Limb (tissue), 2 donors: ENCODE data around the gene CD2BP2.
"Not testable (repeated sequence)": the region's sequence is repeated elsewhere in the genome, so short reads cannot be mapped to it uniquely, and the experiment has no call there.

Experiments
- DNase-seq, 2 donors: peaks; one replicate each; pipeline ENCODE4 v3.0.0-alpha.2; 2016; ENCODE audit errors: extremely low spot score in 2 of 2

CD2BP2 gene

GRCh38 chr16:30342751-30343490 lies 12.2 kb downstream of the CD2BP2 start:
- no peak for DNase-seq

GRCh38 chr16:30341971-30342370 lies 13.1 kb downstream of the CD2BP2 start:
- not testable (repeated sequence) for DNase-seq

- DNase-seq, result no peak
These were observed 14.5 kb downstream of the CD2BP2 start for GRCh38 chr16:30340621-30341020.

GRCh38 chr16:30338715-30339114 lies 16.4 kb downstream of the CD2BP2 start:
- DNase-seq, result not testable (repeated sequence)

- DNase-seq, result not testable (repeated sequence)
These were observed 17.1 kb downstream of the CD2BP2 start for GRCh38 chr16:30337964-30338357.

GRCh38 chr16:30335598-30336474 lies 19.3 kb downstream of the CD2BP2 start:
- peak in 1 of 2 donors; percentile 29 for DNase-seq

GRCh38 chr16:30335028-30335597 lies 20.0 kb downstream of the CD2BP2 start:
- DNase-seq, result peak; percentile 48 to 87

GRCh38 chr16:30334473-30334989 lies 20.6 kb downstream of the CD2BP2 start:
- peak in 1 of 2 donors; percentile 77 for DNase-seq

- DNase-seq, result not testable (repeated sequence)
These were observed 30.9 kb downstream of the CD2BP2 start for GRCh38 chr16:30324220-30324619.

- not testable (repeated sequence) for DNase-seq
These were observed 36.5 kb downstream of the CD2BP2 start for GRCh38 chr16:30318647-30319046.

- not testable (repeated sequence) for DNase-seq
These were observed 44.2 kb downstream of the CD2BP2 start for GRCh38 chr16:30310937-30311336.

GRCh38 chr16:30309255-30309654 lies 45.9 kb downstream of the CD2BP2 start:
- not testable (repeated sequence) for DNase-seq
